Small intestine (tissue), 7 donors: Measurements from ENCODE around the gene BCL11A. TPM values are rescaled to one million over a fixed set of nuclear protein-coding genes. Genes with fewer than 3 reads are reported as not detected.
A peak's percentile ranks its signal among the peaks of the same experiment; 100 is the strongest.

Experiments used
- DNase-seq, 2 donors: peaks; one replicate each; pipeline versions ENCODE4 v3.0.0 to v3.0.0-alpha.2; 2013
- FAIRE-seq: peaks from 2 replicates; lab custom pipeline; 2012; peaks lifted over from hg19 to GRCh38; lab: Jason Lieb, UNC
- H3K27ac ChIP-seq, 3 donors: one replicate each; pipeline ENCODE4 v1.5.1; 2013; ENCODE audit warnings: low read length in 2 of 3, mild to moderate bottlenecking in 2 of 3, control low read depth in 1 of 3, inconsistent platforms in 1 of 3, low read depth in 1 of 3, moderate library complexity in 1 of 3
- H3K27me3 ChIP-seq, 3 donors: one replicate each; pipeline ENCODE4 v1.6.1; 2013; ENCODE audit warnings: low read length in 3 of 3, inconsistent platforms in 1 of 3; ENCODE audit not compliant: control insufficient read depth in 3 of 3, insufficient read depth in 3 of 3
- H3K36me3 ChIP-seq, 3 donors: one replicate each; pipeline ENCODE4 v1.6.1; 2013; ENCODE audit warnings: low read length in 3 of 3, inconsistent platforms in 1 of 3, low read depth in 1 of 3, mild to moderate bottlenecking in 1 of 3, moderate library complexity in 1 of 3; ENCODE audit not compliant: control insufficient read depth in 3 of 3, insufficient read depth in 2 of 3
- H3K4me1 ChIP-seq, 3 donors: one replicate each; pipeline ENCODE4 v1.6.1; 2013; ENCODE audit warnings: low read length in 2 of 3, inconsistent platforms in 1 of 3, low read depth in 1 of 3, mild to moderate bottlenecking in 1 of 3, moderate library complexity in 1 of 3; ENCODE audit not compliant: control insufficient read depth in 3 of 3, insufficient read depth in 2 of 3
- H3K4me3 ChIP-seq, 3 donors: one replicate each; pipeline ENCODE4 v1.5.1; 2013; ENCODE audit warnings: low read length in 3 of 3, control low read depth in 1 of 3, inconsistent platforms in 1 of 3, low read depth in 1 of 3, mild to moderate bottlenecking in 1 of 3, moderate library complexity in 1 of 3
- H3K9me3 ChIP-seq, 2 donors: one replicate each; pipeline ENCODE4 v1.6.1; 2013; ENCODE audit warnings: low read depth in 1 of 2, low read length in 1 of 2; ENCODE audit not compliant: control insufficient read depth in 2 of 2, insufficient read depth in 1 of 2
- WGBS, 3 donors: extraction: QIAGEN DNeasy Blood & Tissue Kit; methylation state at CpG; one replicate each; pipeline ENCODE4 v1.1.7; 2013; 5-methylcytosine and 5-hydroxymethylcytosine counted together
- polyA plus RNA-seq, 4 donors: library from polyadenylated mRNA; stranded (reverse) in 3 of 4; unstranded in 1 of 4; fragments of 200-250 nt in 3 of 4; fragments of 120-200 nt in 1 of 4; gene quantifications; one replicate each; pipeline versions ENCODE4 v1.2.1 to v1.2.3, GENCODE V29; 2013
- donor health status: healthy with polysubstance abuse.
- donor health status: control.
- donor health status: control.
- donor health status: Bipolar disorder and iron deficiency.
- donor health status: healthy.

Gene BCL11A
- polyA plus RNA-seq, 4 donors, result 2.2 to 22.5 (median 13.9) TPM

GRCh38 chr2:60538101-60538500 lies 15.4 kb downstream of the BCL11A start:
- Histone ChIP-seq H3K4me1 (peaks cover 4 to 58% (median 5%) of the 10 kb centered on the region in 3 donors), H3K36me3 (peaks cover 0 to 9% (median 2%) of the 10 kb centered on the region in 3 donors), H3K9me3 (no peaks in the 10 kb centered on the region), H3K27me3 (no peaks in the 10 kb centered on the region), H3K4me3 (no peak overlapping the region), H3K27ac (peak overlapping the region in 2 of 3 donors; percentile 8 to 19)
- FAIRE-seq (no peak), DNase-seq (peak in 1 of 2 donors; percentile 60)
- 14 to 62% (median 37%) methylated on average over 9 of the region's 9 CpGs for WGBS, 3 donors

GRCh38 chr2:60536746-60537145 lies 16.7 kb downstream of the BCL11A start:
- FAIRE-seq (no peak), DNase-seq (peak in 1 of 2 donors; percentile 47)
- H3K4me1 ChIP-seq, result peaks cover 4 to 68% (median 5%) of the 10 kb centered on the region in 3 donors
- WGBS, 3 donors, result 3 to 27% (median 14%) methylated on average over 1 of the region's 1 CpG
- no peak overlapping the region for H3K4me3 ChIP-seq
- no peaks in the 10 kb centered on the region for H3K9me3 ChIP-seq
- H3K36me3 ChIP-seq, result peaks cover 0 to 9% (median 2%) of the 10 kb centered on the region in 3 donors
- H3K27me3 ChIP-seq, result peaks cover 0 to under 1% (median 0%) of the 10 kb centered on the region in 3 donors
- peak overlapping the region in 1 of 3 donors; percentile 68 for H3K27ac ChIP-seq

DNA sequence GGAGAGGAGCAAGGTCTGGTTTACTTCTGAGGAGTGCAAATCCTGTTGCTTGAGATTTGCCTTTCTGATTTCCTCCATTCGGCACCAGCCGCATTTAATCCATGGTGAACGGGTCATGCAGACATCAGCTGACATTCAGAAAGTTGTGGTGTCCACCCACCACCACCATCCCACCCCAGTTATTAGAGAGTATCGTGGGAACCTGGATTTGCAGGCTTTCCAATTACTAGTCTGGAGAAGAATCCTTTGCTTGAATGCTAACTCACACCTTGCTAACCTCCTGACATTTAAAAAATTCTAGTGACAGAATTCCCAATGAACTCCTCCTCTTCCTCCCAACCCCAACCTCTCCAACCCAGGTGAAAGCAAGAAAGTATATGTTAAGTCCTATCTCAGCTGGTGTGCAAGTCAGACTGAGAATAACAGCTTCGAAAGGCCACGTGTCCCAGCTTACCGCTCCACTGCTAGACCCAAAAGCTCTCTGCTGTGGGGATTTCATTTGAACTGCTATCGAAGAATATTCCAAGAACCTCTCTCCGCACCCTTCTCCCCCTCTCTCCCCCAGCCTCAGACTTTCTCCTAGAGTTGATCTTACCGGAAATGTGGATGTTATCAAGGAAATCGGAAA lies 17.7 kb downstream of the BCL11A start:
- 27 to 58% (median 45%) methylated on average over 11 of the region's 11 CpGs for WGBS, 3 donors
- DNase-seq (peak in 1 of 2 donors; percentile 37), FAIRE-seq (no peak)
- no peaks in the 10 kb centered on the region for H3K9me3 ChIP-seq
- peaks cover 4 to 69% (median 5%) of the 10 kb centered on the region in 3 donors for H3K4me1 ChIP-seq
- H3K27me3 ChIP-seq, result peaks cover 0 to 4% (median 0%) of the 10 kb centered on the region in 3 donors
- H3K27ac ChIP-seq, result peak overlapping the region; percentile 28 to 68 (median 29)
- no peak overlapping the region for H3K4me3 ChIP-seq
- peaks cover 0 to 9% (median 2%) of the 10 kb centered on the region in 3 donors for H3K36me3 ChIP-seq

GRCh38 chr2:60534892-60535684 lies 18.4 kb downstream of the BCL11A start:
- WGBS, 3 donors, result 15 to 48% (median 34%) methylated on average over 6 of the region's 6 CpGs

GRCh38 chr2:60534052-60534685 lies 19.3 kb downstream of the BCL11A start:
- H3K27ac ChIP-seq, result peak overlapping the region in 1 of 3 donors; percentile 91
- no peaks in the 10 kb centered on the region for H3K9me3 ChIP-seq
- peaks cover 0 to 4% (median 0%) of the 10 kb centered on the region in 3 donors for H3K27me3 ChIP-seq
- H3K4me3 ChIP-seq, result no peak overlapping the region
- peak in 1 of 2 donors; percentile 45 for DNase-seq
- H3K4me1 ChIP-seq, result peaks cover 3 to 74% (median 8%) of the 10 kb centered on the region in 3 donors
- WGBS, 3 donors, result 12 to 47% (median 35%) methylated on average over 8 of the region's 8 CpGs
- FAIRE-seq, result no peak
- H3K36me3 ChIP-seq, result peaks cover 0 to 8% (median 2%) of the 10 kb centered on the region in 3 donors

More at GRCh38 chr2:60534892-60535684, 18.4 kb downstream of the BCL11A start:
- Histone ChIP-seq H3K36me3 (peaks cover 0 to 9% (median 2%) of the 10 kb centered on the region in 3 donors), H3K27me3 (peaks cover 0 to 4% (median 0%) of the 10 kb centered on the region in 3 donors), H3K4me3 (no peak overlapping the region), H3K27ac (peak overlapping the region in 2 of 3 donors; percentile 28 to 68), H3K9me3 (no peaks in the 10 kb centered on the region), H3K4me1 (peaks cover 4 to 69% (median 5%) of the 10 kb centered on the region in 3 donors)
- DNase-seq (peak in 1 of 2 donors; percentile 47), FAIRE-seq (no peak)

DNA sequence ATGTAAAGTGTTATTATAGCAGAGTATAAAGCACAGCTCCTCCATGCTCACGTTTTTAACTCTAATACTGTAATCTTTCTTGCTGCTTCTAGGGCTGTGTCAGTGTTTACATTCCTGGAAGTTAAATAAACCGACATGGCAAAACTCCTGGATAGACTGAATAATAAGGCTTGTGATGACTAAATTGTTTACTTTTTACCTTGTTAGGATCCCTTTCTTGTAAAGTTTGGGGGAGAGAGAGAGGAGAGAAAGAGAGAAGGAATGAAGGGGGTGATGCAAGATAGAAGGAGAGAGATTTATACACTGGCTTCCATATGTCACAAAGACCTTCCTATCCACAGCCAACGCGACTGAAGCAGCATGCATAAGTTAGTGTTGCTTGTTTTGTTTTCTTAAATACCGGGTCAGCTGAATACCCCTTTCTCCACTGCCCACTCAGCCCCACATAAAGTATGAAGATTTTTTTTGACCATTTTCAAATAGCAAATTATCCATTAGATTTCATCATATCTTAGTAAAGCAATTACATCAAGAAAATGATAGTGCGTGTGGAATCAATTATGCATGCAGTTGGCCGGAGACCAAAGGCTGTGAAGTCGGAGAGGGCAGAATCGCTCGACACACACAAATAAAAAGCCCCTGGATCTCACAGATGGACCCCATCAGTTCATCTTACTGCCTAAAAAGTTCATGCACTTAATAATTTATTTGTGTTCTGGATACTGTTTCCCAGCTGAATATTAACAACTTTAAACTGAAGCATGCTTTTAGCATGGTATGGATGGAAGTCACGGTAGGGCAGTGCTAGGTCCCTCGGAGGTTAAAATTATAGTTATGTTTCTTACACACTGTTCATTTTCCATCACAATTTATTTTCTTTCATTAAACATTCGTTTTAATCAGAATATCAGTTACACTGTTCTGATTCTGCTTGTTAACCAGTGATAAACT lies 20.1 kb downstream of the BCL11A start:
- WGBS, 3 donors, result 13 to 42% (median 20%) methylated on average over 13 of the region's 13 CpGs
- peak overlapping the region in 1 of 3 donors; percentile 1 for H3K4me3 ChIP-seq
- H3K36me3 ChIP-seq, result peaks cover 0 to 13% (median 2%) of the 10 kb centered on the region in 3 donors
- peaks cover 3 to 82% (median 8%) of the 10 kb centered on the region in 3 donors for H3K4me1 ChIP-seq
- H3K27ac ChIP-seq, result peak overlapping the region in 2 of 3 donors; percentile 61 to 91
- FAIRE-seq, result no peak
- peaks cover 0 to 4% (median 0%) of the 10 kb centered on the region in 3 donors for H3K27me3 ChIP-seq
- DNase-seq, result peak in 1 of 2 donors; percentile 64
- H3K9me3 ChIP-seq, result no peaks in the 10 kb centered on the region

GRCh38 chr2:60532421-60532820 lies 21.0 kb downstream of the BCL11A start:
- Histone ChIP-seq H3K4me1 (peaks cover 3 to 78% (median 8%) of the 10 kb centered on the region in 3 donors), H3K27ac (peak overlapping the region in 1 of 3 donors; percentile 91), H3K36me3 (peaks cover 0 to 19% (median 2%) of the 10 kb centered on the region in 3 donors), H3K27me3 (peaks cover 0 to 4% (median 0%) of the 10 kb centered on the region in 3 donors), H3K9me3 (no peaks in the 10 kb centered on the region), H3K4me3 (no peak overlapping the region)
- 27 to 58% (median 35%) methylated on average over 3 of the region's 3 CpGs for WGBS, 3 donors
- FAIRE-seq (no peak), DNase-seq (peak in 1 of 2 donors; percentile 39)
